PC-3 (cell line): Measurements from ENCODE around the gene ARSD. TPM values are rescaled to one million over a fixed set of nuclear protein-coding genes. Genes with fewer than 3 reads are reported as not detected.
A peak's percentile ranks its signal among the peaks of the same experiment; 100 is the strongest.
"Not testable (repeated sequence)": the region's sequence is repeated elsewhere in the genome, so short reads cannot be mapped to it uniquely, and the experiment has no call there.

Experiments
- ATAC-seq: fragments of 200-7000 bp; cut with Tn5 transposase; 2 replicates; pipeline ENCODE4 v1.9.1; 2020; ENCODE audit warnings: mild to moderate bottlenecking, moderate library complexity
- Bru-seq: library from RNA; stranded (reverse); fragments of 400-500 nt; gene quantifications from one replicate; lab custom pipeline; 2021; lab: Mats Ljungman, UMichigan
- BruChase-seq, 2 experiments: library from RNA; stranded (reverse); fragments of 400-500 nt; gene quantifications; one replicate each; lab custom pipeline; 2021; lab: Mats Ljungman, UMichigan
- BruUV-seq: library from RNA; stranded (reverse); fragments of 400-500 nt; replicated peaks from 2 replicates; lab custom pipeline; 2021; lab: Mats Ljungman, UMichigan
- CTCF ChIA-PET: fragments of 300-600 bp; sonication (Branson Sonifier 250); formaldehyde crosslinking; loops from one replicate; lab custom pipeline; 2022; ENCODE audit warnings: antibody characterized with exemption; lab: Charles Lee
- POLR2A ChIA-PET: fragments of 300-600 bp; sonication (Branson Sonifier 250); formaldehyde crosslinking; loops from one replicate; lab custom pipeline; 2022; ENCODE audit warnings: antibody characterized with exemption; ENCODE audit not compliant: unreplicated experiment; lab: Charles Lee
- DNase-seq: peaks from one replicate; pipeline ENCODE4 v3.0.0-alpha.2; 2015
- H2AFZ ChIP-seq: fragments of 300-600 bp; sonication (generic); 2 replicates; pipeline ENCODE4 v1.6.0; 2016; ENCODE audit warnings: antibody characterized with exemption, low read length
- H3F3A ChIP-seq: fragments of 300-600 bp; sonication (generic); one replicate; pipeline ENCODE4 v1.6.0; 2017; ENCODE audit warnings: antibody characterized with exemption, low read length, control low read depth, mild to moderate bottlenecking; ENCODE audit not compliant: unreplicated experiment
- H3K27ac ChIP-seq: fragments of 300-600 bp; sonication (generic); 2 replicates; pipeline ENCODE4 v1.5.1; 2016; ENCODE audit warnings: mild to moderate bottlenecking, low read length
- H3K27me3 ChIP-seq: fragments of 300-600 bp; sonication (generic); 2 replicates; pipeline ENCODE4 v1.6.1; 2016; ENCODE audit warnings: low read length, mixed read lengths
- H3K36me3 ChIP-seq: fragments of 300-600 bp; sonication (generic); 2 replicates; pipeline ENCODE4 v1.6.1; 2016; ENCODE audit warnings: low read depth, mixed run types, low read length, mixed read lengths
- H3K4me1 ChIP-seq: fragments of 300-600 bp; sonication (generic); 2 replicates; pipeline ENCODE4 v1.5.1; 2016; ENCODE audit warnings: low read length; ENCODE audit not compliant: insufficient read depth
- H3K4me2 ChIP-seq: fragments of 300-600 bp; sonication (generic); 2 replicates; pipeline ENCODE4 v1.6.0; 2016; ENCODE audit warnings: low read length
- H3K4me3 ChIP-seq: fragments of 300-600 bp; sonication (generic); 2 replicates; pipeline ENCODE4 v1.5.1; 2016; ENCODE audit warnings: mild to moderate bottlenecking, low read length, mixed read lengths
- H3K79me2 ChIP-seq: fragments of 300-600 bp; sonication (generic); 2 replicates; pipeline ENCODE4 v1.6.1; 2017; ENCODE audit warnings: low read length, mixed read lengths
- H3K9ac ChIP-seq: fragments of 300-600 bp; sonication (generic); 2 replicates; pipeline ENCODE4 v1.6.0; 2016; ENCODE audit warnings: mild to moderate bottlenecking, low read length
- H3K9me2 ChIP-seq: fragments of 300-600 bp; sonication (generic); replicated peaks from 2 replicates; pipeline ENCODE4 v1.6.1; 2016; ENCODE audit warnings: mixed run types, low read length, mixed read lengths
- H3K9me3 ChIP-seq: fragments of 300-600 bp; sonication (generic); 2 replicates; pipeline ENCODE4 v1.6.1; 2016; ENCODE audit warnings: low read length, mixed read lengths
- H4K20me1 ChIP-seq: fragments of 300-600 bp; sonication (generic); 2 replicates; pipeline ENCODE4 v1.6.1; 2016; ENCODE audit warnings: low read length, mixed read lengths
- EZH2 ChIP-seq: fragments of 300-600 bp; sonication (generic); IDR thresholded peaks from one replicate; pipeline ENCODE4 v1.6.1; 2017; ENCODE audit warnings: antibody characterized with exemption, mild to moderate bottlenecking, low read length; ENCODE audit not compliant: unreplicated experiment
- EZH2phosphoT487 ChIP-seq: fragments of 300-600 bp; sonication (generic); IDR thresholded peaks from 2 replicates; pipeline ENCODE4 v1.6.1; 2018; ENCODE audit warnings: mild to moderate bottlenecking, antibody characterized with exemption, low read length, borderline replicate concordance
- intact Hi-C: fragments of 100-400 bp; cut with micrococcal nuclease; formaldehyde crosslinking; loops from 2 replicates; pipeline ENCODE4 v1.9.0; 2023
- long read RNA-seq: library from polyadenylated mRNA; unstranded; transcript quantifications from one replicate; pipeline ENCODE4 v2.0.0, GENCODE V29; 2021; ENCODE audit not compliant: unreplicated experiment
- total RNA-seq: library from RNA; depleted of rRNA; stranded (reverse); fragments of >200 nt; gene quantifications from 2 replicates; pipeline ENCODE4 v1.2.3, GENCODE V29; 2014; rRNA removed
- TF ChIP-seq, protein P1 (sequence below): fragments of 300-600 bp; sonication (generic); conservative IDR thresholded peaks from 2 replicates; pipeline ENCODE4 v1.5.1; 2017; ENCODE audit warnings: antibody characterized with exemption, low read depth, mild to moderate bottlenecking, low read length

The ARSD gene, protein sequence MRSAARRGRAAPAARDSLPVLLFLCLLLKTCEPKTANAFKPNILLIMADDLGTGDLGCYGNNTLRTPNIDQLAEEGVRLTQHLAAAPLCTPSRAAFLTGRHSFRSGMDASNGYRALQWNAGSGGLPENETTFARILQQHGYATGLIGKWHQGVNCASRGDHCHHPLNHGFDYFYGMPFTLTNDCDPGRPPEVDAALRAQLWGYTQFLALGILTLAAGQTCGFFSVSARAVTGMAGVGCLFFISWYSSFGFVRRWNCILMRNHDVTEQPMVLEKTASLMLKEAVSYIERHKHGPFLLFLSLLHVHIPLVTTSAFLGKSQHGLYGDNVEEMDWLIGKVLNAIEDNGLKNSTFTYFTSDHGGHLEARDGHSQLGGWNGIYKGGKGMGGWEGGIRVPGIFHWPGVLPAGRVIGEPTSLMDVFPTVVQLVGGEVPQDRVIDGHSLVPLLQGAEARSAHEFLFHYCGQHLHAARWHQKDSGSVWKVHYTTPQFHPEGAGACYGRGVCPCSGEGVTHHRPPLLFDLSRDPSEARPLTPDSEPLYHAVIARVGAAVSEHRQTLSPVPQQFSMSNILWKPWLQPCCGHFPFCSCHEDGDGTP
- total RNA-seq (13.8 and 26.7 TPM in 2 replicates), Bru-seq, nascent RNA (percentile 51 among the genes with signal in this experiment), BruChase-seq, experiment 1, labeled RNA remaining after a 6-hour chase (percentile 58 among the genes with signal in this experiment), BruChase-seq, experiment 2, labeled RNA remaining after a 2-hour chase (percentile 50 among the genes with signal in this experiment)
- long read RNA-seq, full-length matches to known transcripts, result 17 of 28 reads
- long read RNA-seq, partial matches to known transcripts, result 2 of 28 reads
- long read RNA-seq, other reads (novel, unspliced or antisense), result 9 of 28 reads

DNA sequence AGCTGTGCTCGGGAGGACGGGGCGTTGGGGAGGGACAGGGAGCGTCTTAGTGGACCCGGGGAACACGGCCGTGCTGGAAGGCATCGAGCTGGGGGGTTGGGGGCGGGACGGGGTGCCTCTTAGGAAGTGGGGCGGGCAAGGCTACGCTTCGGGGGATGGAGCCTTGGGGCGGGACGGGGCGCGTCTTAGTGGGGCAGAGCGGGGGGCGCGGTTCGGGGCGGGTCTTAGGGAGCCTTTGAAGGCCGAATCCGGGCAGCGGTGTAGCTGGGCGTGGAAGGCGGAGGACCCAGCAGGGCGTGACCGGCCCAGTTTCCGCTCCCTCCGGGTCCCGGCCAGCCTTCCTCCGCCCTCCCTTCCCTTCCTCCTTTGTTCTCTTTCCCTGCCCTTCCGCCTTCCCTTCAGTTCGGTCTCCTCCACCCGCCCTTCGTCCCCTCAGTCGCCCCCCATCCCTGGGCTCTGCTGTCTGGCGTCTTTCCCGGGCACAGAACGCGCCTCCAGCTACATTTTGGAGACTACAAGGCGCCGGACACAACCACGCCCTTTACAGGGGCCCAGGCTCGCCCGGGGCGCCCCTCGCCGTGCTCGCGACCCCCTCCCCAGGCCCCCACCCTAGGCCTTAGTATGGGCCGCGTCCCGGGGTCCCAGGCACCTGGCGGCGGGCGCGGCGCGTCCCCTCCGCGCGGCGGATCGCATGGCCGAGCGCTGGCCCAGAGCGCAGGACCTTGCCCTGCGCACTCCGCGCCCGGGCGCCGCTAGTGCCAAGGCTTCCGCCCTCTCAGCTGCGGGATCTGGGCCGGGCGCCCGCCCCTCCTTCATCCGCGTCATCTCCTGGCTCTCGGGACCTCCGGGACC is at the start of gene ARSD:
Gene ARSD, minus strand, starts transcription at position 757 of the 852 bp plus-strand sequence. Its CDS starts 64 bp downstream, at position 693.
- peak; percentile 93 for ATAC-seq
- peak within 1 kb of the TSS; percentile 76 for H2AFZ ChIP-seq
- CTCF ChIA-PET, result no interaction called here
- no peaks in the 10 kb centered on the region for H4K20me1 ChIP-seq
- peak; percentile 88 for DNase-seq
- no peaks in the 10 kb centered on the region for H3K27me3 ChIP-seq
- no peak for TF ChIP-seq EZH2phosphoT487
- TF ChIP-seq, protein P1, sequence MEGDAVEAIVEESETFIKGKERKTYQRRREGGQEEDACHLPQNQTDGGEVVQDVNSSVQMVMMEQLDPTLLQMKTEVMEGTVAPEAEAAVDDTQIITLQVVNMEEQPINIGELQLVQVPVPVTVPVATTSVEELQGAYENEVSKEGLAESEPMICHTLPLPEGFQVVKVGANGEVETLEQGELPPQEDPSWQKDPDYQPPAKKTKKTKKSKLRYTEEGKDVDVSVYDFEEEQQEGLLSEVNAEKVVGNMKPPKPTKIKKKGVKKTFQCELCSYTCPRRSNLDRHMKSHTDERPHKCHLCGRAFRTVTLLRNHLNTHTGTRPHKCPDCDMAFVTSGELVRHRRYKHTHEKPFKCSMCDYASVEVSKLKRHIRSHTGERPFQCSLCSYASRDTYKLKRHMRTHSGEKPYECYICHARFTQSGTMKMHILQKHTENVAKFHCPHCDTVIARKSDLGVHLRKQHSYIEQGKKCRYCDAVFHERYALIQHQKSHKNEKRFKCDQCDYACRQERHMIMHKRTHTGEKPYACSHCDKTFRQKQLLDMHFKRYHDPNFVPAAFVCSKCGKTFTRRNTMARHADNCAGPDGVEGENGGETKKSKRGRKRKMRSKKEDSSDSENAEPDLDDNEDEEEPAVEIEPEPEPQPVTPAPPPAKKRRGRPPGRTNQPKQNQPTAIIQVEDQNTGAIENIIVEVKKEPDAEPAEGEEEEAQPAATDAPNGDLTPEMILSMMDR, result no peak
- no peak for TF ChIP-seq EZH2
- H3K4me3 ChIP-seq, result peak within 1 kb of the TSS; percentile 86
- no peaks in the 10 kb centered on the region for H3F3A ChIP-seq
- H3K4me2 ChIP-seq, result peak within 1 kb of the TSS; percentile 85
- no peaks in the 10 kb centered on the region for H3K36me3 ChIP-seq
- H3K79me2 ChIP-seq, result no peaks in the 10 kb centered on the region
- intact Hi-C loops, result no loop called here
- H3K9ac ChIP-seq, result peak within 1 kb of the TSS; percentile 98
- no peaks in the 10 kb centered on the region for H3K9me3 ChIP-seq
- POLR2A ChIA-PET, result interaction anchor here (0.5 to 0.7 kb wide), 2 partner anchors 24 to 98 kb away, joined by 4 to 6 read pairs; no protein-coding TSS in a partner anchor
- no peaks in the 10 kb centered on the region for H3K4me1 ChIP-seq
- no peaks in the 10 kb centered on the region for H3K9me2 ChIP-seq
- H3K27ac ChIP-seq, result peak within 1 kb of the TSS; percentile 88
- BruUV-seq, result no TSS peak

DNA sequence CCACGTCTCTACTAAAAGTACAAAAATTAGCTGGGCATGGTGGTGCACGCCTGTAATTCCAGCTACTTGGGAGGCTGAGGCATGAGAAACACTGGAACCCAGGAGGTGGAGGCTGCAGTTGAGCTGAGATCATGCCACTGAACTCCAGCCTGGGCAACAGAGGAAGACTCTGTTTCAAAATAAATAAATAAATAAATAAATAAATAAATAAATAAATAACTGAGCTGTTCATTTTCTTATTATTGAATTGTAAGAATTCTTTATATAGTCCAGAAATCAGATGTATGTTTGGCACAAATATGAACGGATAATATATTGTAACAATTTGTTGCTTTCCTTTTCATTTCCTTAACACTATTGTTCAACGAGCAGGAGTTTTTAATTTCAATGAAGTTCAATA is 49.5 kb upstream of the ARSD start:
- POLR2A ChIA-PET, DNase-seq, CTCF ChIA-PET, H3K36me3 ChIP-seq, H2AFZ ChIP-seq, H3K9me3 ChIP-seq, H3K79me2 ChIP-seq, ATAC-seq, BruUV-seq, H3K4me2 ChIP-seq, H3K9ac ChIP-seq, H3K9me2 ChIP-seq, intact Hi-C loops, H3K4me3 ChIP-seq, H3K27me3 ChIP-seq, H4K20me1 ChIP-seq, H3F3A ChIP-seq, H3K4me1 ChIP-seq, H3K27ac ChIP-seq: not testable (repeated sequence)

DNA sequence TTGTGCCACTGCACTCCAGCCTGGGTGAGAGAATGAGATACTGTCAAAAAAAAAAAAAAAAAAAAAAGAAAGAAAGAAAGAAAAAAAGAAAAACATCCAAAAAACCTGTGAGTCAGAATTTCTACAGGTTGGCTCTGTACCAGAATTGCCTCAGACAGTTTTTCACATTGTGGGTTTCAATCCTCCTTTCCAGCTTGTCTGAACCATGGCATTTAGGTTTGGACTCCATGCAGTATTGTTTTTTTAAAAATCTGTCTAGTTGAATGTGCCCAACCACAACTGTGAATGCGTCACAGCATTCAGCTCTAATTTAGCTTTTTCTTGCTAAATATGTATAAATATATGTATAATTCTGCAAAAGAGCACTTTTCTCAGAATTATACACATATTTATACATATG is 45.8 kb upstream of the ARSD start:
- ATAC-seq, result no peak
- no peak overlapping the region for H3K9ac ChIP-seq
- H4K20me1 ChIP-seq, result no peaks in the 10 kb centered on the region
- intact Hi-C loops, result no loop called here
- no peaks in the 10 kb centered on the region for H3K9me3 ChIP-seq
- no peak overlapping the region for H3K4me3 ChIP-seq
- CTCF ChIA-PET, result no interaction called here
- POLR2A ChIA-PET, result no interaction called here
- BruUV-seq, result no TSS peak
- no peaks in the 10 kb centered on the region for H3K4me1 ChIP-seq
- TF ChIP-seq, protein P1, result no peak
- TF ChIP-seq EZH2 (no peak), EZH2phosphoT487 (no peak)
- DNase-seq, result no peak
- H3K27ac ChIP-seq, result no peak overlapping the region
- no peak overlapping the region for H3K4me2 ChIP-seq
- H3F3A ChIP-seq, result no peaks in the 10 kb centered on the region
- no peaks in the 10 kb centered on the region for H3K36me3 ChIP-seq
- 0 out of 2 replicates have a peak, but pooled peaks cover 7% of the 10 kb centered on the region for H3K27me3 ChIP-seq
- H3K79me2 ChIP-seq, result no peaks in the 10 kb centered on the region
- no peaks in the 10 kb centered on the region for H3K9me2 ChIP-seq
- no peak overlapping the region for H2AFZ ChIP-seq
